ENCODE measurements around the gene FLNC.

FLNC gene

GRCh38 chr7:128881458-128882125 lies 51.4 kb downstream of the FLNC start:
- no peak for DNase-seq

GRCh38 chr7:128882134-128882533 lies 51.9 kb downstream of the FLNC start:
- no peak for DNase-seq

GRCh38 chr7:128883622-128884448 lies 53.6 kb downstream of the FLNC start:
- DNase-seq: peak; percentile 21

- DNase-seq: no peak
Measured at GRCh38 chr7:128884561-128885369, 54.6 kb downstream of the FLNC start.

- no peak for DNase-seq
Measured at GRCh38 chr7:128885370-128886187, 55.4 kb downstream of the FLNC start.

GRCh38 chr7:128886391-128887168 lies 56.4 kb downstream of the FLNC start:
- no peak for DNase-seq

- no peak for DNase-seq
Measured at GRCh38 chr7:128887169-128888038, 57.2 kb downstream of the FLNC start.

GRCh38 chr7:128888039-128888755 lies 58.0 kb downstream of the FLNC start:
- DNase-seq: no peak

- no peak for DNase-seq
Measured at GRCh38 chr7:128888756-128889095, 58.5 kb downstream of the FLNC start.

- DNase-seq: no peak
Measured at GRCh38 chr7:128889121-128889520, 58.9 kb downstream of the FLNC start.

GRCh38 chr7:128890306-128891109 lies 60.3 kb downstream of the FLNC start:
- no peak for DNase-seq

GRCh38 chr7:128891110-128891941 lies 61.1 kb downstream of the FLNC start:
- DNase-seq: no peak

- no peak for DNase-seq
Measured at GRCh38 chr7:128891942-128892269, 61.7 kb downstream of the FLNC start.

GRCh38 chr7:128892521-128893250 lies 62.5 kb downstream of the FLNC start:
- no peak for DNase-seq

- DNase-seq: no peak
Measured at GRCh38 chr7:128893251-128894100, 63.3 kb downstream of the FLNC start.

GRCh38 chr7:128894101-128894440 lies 63.9 kb downstream of the FLNC start:
- DNase-seq: no peak

- no peak for DNase-seq
Measured at GRCh38 chr7:128895320-128895719, 65.1 kb downstream of the FLNC start.

All from GOT3 (cell line).